Upper lobe of left lung (tissue), 6 donors: ENCODE measurements around the gene COL15A1. TPM values are rescaled to one million over a fixed set of nuclear protein-coding genes. Genes with fewer than 3 reads are reported as not detected.
A peak's percentile ranks its signal among the peaks of the same experiment; 100 is the strongest.

ENCODE experiments used
- ATAC-seq, 2 donors: fragments of 200-7000 bp; cut with Tn5 transposase; one replicate each; pipeline ENCODE4 v1.9.1; 2022; ENCODE audit warnings: mild to moderate bottlenecking in 2 of 2, moderate library complexity in 2 of 2; ENCODE audit not compliant: low FRiP score in 2 of 2
- DNase-seq, 2 donors: peaks; one replicate each; pipeline ENCODE4 v3.0.0-alpha.2; 2019 to 2020
- H3K27ac ChIP-seq, 4 donors: fragments of 200-600 bp; sonication (generic); one replicate each; pipeline ENCODE4 v1.5.1; 2016 to 2019
- H3K27me3 ChIP-seq, 4 donors: fragments of 200-600 bp; sonication (generic); one replicate each; pipeline ENCODE4 v1.5.1; 2017 to 2019
- H3K36me3 ChIP-seq, 4 donors: fragments of 200-600 bp; sonication (generic); one replicate each; pipeline ENCODE4 v1.5.1; 2016 to 2019
- H3K4me1 ChIP-seq, 4 donors: fragments of 200-600 bp; sonication (generic); one replicate each; pipeline ENCODE4 v1.5.1; 2018 to 2019
- H3K4me3 ChIP-seq, 4 donors: fragments of 200-600 bp; sonication (generic); one replicate each; pipeline ENCODE4 v1.5.1; 2017 to 2019; ENCODE audit warnings: mild to moderate bottlenecking in 2 of 4, moderate library complexity in 1 of 4
- H3K9me3 ChIP-seq, 4 donors: fragments of 200-600 bp; sonication (generic); one replicate each; pipeline ENCODE4 v1.5.1; 2018 to 2019
- EP300 ChIP-seq, 4 donors: sonication (generic); formaldehyde crosslinking; IDR thresholded peaks; one replicate each; pipeline ENCODE4 v1.5.1; 2017; ENCODE audit warnings: antibody characterized with exemption in 4 of 4, control low read depth in 2 of 4
- POLR2A ChIP-seq, 4 donors: fragments of 450-650 bp; IDR thresholded peaks; one replicate each; pipeline ENCODE4 v1.5.1; 2016 to 2017; ENCODE audit warnings: antibody characterized with exemption in 4 of 4, mild to moderate bottlenecking in 2 of 4
- POLR2AphosphoS5 ChIP-seq, 2 donors: sonication (generic); formaldehyde crosslinking; IDR thresholded peaks; one replicate each; pipeline ENCODE4 v1.5.1; 2017; ENCODE audit warnings: antibody characterized with exemption in 2 of 2
- WGBS, 2 donors: methylation state at CpG; one replicate each; pipeline ENCODE4 v1.1.5; 2017 to 2018; 5-methylcytosine and 5-hydroxymethylcytosine counted together
- total RNA-seq, 6 donors: library from RNA; depleted of rRNA in 4 of 6; stranded (reverse); fragments of >200 nt in 4 of 6; gene quantifications; one replicate each; pipeline versions ENCODE4 v1.1.0 to v1.2.1, GENCODE V29; 2016 to 2021
- TF ChIP-seq, protein P1 (sequence below), 6 experiments: fragments of 450-650 bp in 4 of 6; fragments of 200-600 bp in 2 of 6; sonication (generic) in 2 of 6; IDR thresholded peaks; one replicate each; pipeline ENCODE4 v1.5.1; 2016 to 2019; ENCODE audit warnings: antibody characterized with exemption in 6 of 6
- donor health status: DM: no; HTN: no; CAD: no; lungs with moderate emphysema.
- donor health status: DM: no; HTN: yes; CAD: no; lungs with severe emphysema.

COL15A1 gene
- total RNA-seq, 6 donors from 2014 or later, result 1.0 to 17.9 (median 2.7) TPM

GRCh38 chr9:98902925-98903324 is 40.8 kb upstream of the COL15A1 start:
- ATAC-seq (no peak), DNase-seq (no peak)
- Histone ChIP-seq H3K4me3 (no peak overlapping the region), H3K36me3 (no peaks in the 10 kb centered on the region), H3K27ac (no peak overlapping the region), H3K9me3 (no peaks in the 10 kb centered on the region), H3K4me1 (peaks cover 0 to 8% (median under 1%) of the 10 kb centered on the region in 4 donors), H3K27me3 (no peaks in the 10 kb centered on the region)
- WGBS, 2 donors, result 68 to 84% methylated on average over 5 of the region's 5 CpGs
- TF ChIP-seq POLR2AphosphoS5 (IDR thresholded peaks at IDR 0.05) (no peak), EP300 (IDR thresholded peaks at IDR 0.05) (no peak), POLR2A (IDR thresholded peaks at IDR 0.05) (no peak)
- TF ChIP-seq, protein P1, sequence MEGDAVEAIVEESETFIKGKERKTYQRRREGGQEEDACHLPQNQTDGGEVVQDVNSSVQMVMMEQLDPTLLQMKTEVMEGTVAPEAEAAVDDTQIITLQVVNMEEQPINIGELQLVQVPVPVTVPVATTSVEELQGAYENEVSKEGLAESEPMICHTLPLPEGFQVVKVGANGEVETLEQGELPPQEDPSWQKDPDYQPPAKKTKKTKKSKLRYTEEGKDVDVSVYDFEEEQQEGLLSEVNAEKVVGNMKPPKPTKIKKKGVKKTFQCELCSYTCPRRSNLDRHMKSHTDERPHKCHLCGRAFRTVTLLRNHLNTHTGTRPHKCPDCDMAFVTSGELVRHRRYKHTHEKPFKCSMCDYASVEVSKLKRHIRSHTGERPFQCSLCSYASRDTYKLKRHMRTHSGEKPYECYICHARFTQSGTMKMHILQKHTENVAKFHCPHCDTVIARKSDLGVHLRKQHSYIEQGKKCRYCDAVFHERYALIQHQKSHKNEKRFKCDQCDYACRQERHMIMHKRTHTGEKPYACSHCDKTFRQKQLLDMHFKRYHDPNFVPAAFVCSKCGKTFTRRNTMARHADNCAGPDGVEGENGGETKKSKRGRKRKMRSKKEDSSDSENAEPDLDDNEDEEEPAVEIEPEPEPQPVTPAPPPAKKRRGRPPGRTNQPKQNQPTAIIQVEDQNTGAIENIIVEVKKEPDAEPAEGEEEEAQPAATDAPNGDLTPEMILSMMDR (IDR thresholded peaks at IDR 0.05), result no peak

GRCh38 chr9:98903961-98904411 is 39.7 kb upstream of the COL15A1 start:
- peaks cover 7 to 19% (median 10%) of the 10 kb centered on the region in 4 donors for H3K4me1 ChIP-seq
- no peak overlapping the region for H3K4me3 ChIP-seq
- H3K27ac ChIP-seq, result no peak overlapping the region
- WGBS, 2 donors, result 94% methylated on average over 8 of the region's 8 CpGs
- TF ChIP-seq EP300 (IDR thresholded peaks at IDR 0.05), result no peak
- no peaks in the 10 kb centered on the region for H3K27me3 ChIP-seq
- no peaks in the 10 kb centered on the region for H3K36me3 ChIP-seq
- ATAC-seq (no peak), DNase-seq (no peak)
- no peaks in the 10 kb centered on the region for H3K9me3 ChIP-seq

GRCh38 chr9:98905015-98905414 is 38.7 kb upstream of the COL15A1 start:
- DNase-seq (no peak), ATAC-seq (no peak)
- WGBS, 2 donors, result 57 to 81% methylated on average over 4 of the region's 4 CpGs
- no peaks in the 10 kb centered on the region for H3K9me3 ChIP-seq
- no peak overlapping the region for H3K27ac ChIP-seq
- no peak for TF ChIP-seq EP300 (IDR thresholded peaks at IDR 0.05)
- no peak for TF ChIP-seq POLR2A (IDR thresholded peaks at IDR 0.05)
- TF ChIP-seq, protein P1 (IDR thresholded peaks at IDR 0.05), result no peak
- no peak for TF ChIP-seq POLR2AphosphoS5 (IDR thresholded peaks at IDR 0.05)
- peaks cover 7 to 22% (median 12%) of the 10 kb centered on the region in 4 donors for H3K4me1 ChIP-seq
- no peaks in the 10 kb centered on the region for H3K36me3 ChIP-seq
- no peak overlapping the region for H3K4me3 ChIP-seq
- H3K27me3 ChIP-seq, result no peaks in the 10 kb centered on the region

GRCh38 chr9:98906273-98907040 is 37.2 kb upstream of the COL15A1 start:
- whole genome bisulfite sequencing, 2 donors, result 72 to 76% methylated on average over 8 of the region's 8 CpGs
- Histone ChIP-seq H3K4me1 (peaks cover 7 to 22% (median 12%) of the 10 kb centered on the region in 4 donors), H3K27ac (peak overlapping the region in 2 of 4 donors; percentile 57 to 80), H3K4me3 (no peak overlapping the region), H3K27me3 (no peaks in the 10 kb centered on the region), H3K9me3 (no peaks in the 10 kb centered on the region), H3K36me3 (no peaks in the 10 kb centered on the region)
- TF ChIP-seq, protein P1 (IDR thresholded peaks at IDR 0.05), result no peak
- TF ChIP-seq EP300 (IDR thresholded peaks at IDR 0.05) (no peak), POLR2A (IDR thresholded peaks at IDR 0.05) (no peak), POLR2AphosphoS5 (IDR thresholded peaks at IDR 0.05) (no peak)
- DNase-seq, result peak in 1 of 2 donors; percentile 36
- ATAC-seq, result no peak

GRCh38 chr9:98907055-98907454 is 36.7 kb upstream of the COL15A1 start:
- TF ChIP-seq, protein P1 (IDR thresholded peaks at IDR 0.05), result no peak
- no peak for TF ChIP-seq POLR2A (IDR thresholded peaks at IDR 0.05)
- TF ChIP-seq POLR2AphosphoS5 (IDR thresholded peaks at IDR 0.05), result no peak
- no peak for TF ChIP-seq EP300 (IDR thresholded peaks at IDR 0.05)
- 70 to 84% methylated on average over 4 of the region's 4 CpGs for WGBS, 2 donors
- Histone ChIP-seq H3K4me3 (no peak overlapping the region), H3K4me1 (peaks cover 7 to 22% (median 12%) of the 10 kb centered on the region in 4 donors), H3K27ac (peak overlapping the region in 2 of 4 donors; percentile 57 to 80), H3K9me3 (no peaks in the 10 kb centered on the region), H3K36me3 (no peaks in the 10 kb centered on the region), H3K27me3 (no peaks in the 10 kb centered on the region)
- DNase-seq (no peak), ATAC-seq (no peak)
